Duodenal mucosa (tissue), 2 donors: ENCODE data around the gene DQX1.
A peak's percentile ranks its signal among the peaks of the same experiment; 100 is the strongest.

Source experiments
- H3K27ac ChIP-seq: one replicate; pipeline ENCODE4 v1.7.0; 2013; ENCODE audit warnings: low read depth, low read length
- H3K27me3 ChIP-seq, 2 donors: one replicate each; pipeline ENCODE4 v1.7.0; 2013; ENCODE audit warnings: low read length in 2 of 2, control low read depth in 1 of 2; ENCODE audit not compliant: insufficient read depth in 2 of 2, control insufficient read depth in 1 of 2
- H3K36me3 ChIP-seq, 2 donors: one replicate each; pipeline ENCODE4 v1.7.0; 2013; ENCODE audit warnings: low read length in 2 of 2, control low read depth in 1 of 2; ENCODE audit not compliant: insufficient read depth in 2 of 2, control insufficient read depth in 1 of 2
- H3K4me1 ChIP-seq, 2 donors: one replicate each; pipeline ENCODE4 v1.7.0; 2013; ENCODE audit warnings: low read length in 2 of 2, control low read depth in 1 of 2; ENCODE audit not compliant: insufficient read depth in 2 of 2, control insufficient read depth in 1 of 2
- H3K4me3 ChIP-seq, 2 donors: one replicate each; pipeline ENCODE4 v1.7.0; 2013; ENCODE audit warnings: low read length in 2 of 2, low read depth in 1 of 2
- H3K9ac ChIP-seq, 2 donors: one replicate each; pipeline ENCODE4 v1.7.0; 2013; ENCODE audit warnings: low read length in 2 of 2, low read depth in 1 of 2
- H3K9me3 ChIP-seq, 2 donors: one replicate each; pipeline ENCODE4 v1.7.0; 2013; ENCODE audit warnings: low read length in 2 of 2, control low read depth in 1 of 2; ENCODE audit not compliant: control insufficient read depth in 1 of 2

DQX1 gene

DNA sequence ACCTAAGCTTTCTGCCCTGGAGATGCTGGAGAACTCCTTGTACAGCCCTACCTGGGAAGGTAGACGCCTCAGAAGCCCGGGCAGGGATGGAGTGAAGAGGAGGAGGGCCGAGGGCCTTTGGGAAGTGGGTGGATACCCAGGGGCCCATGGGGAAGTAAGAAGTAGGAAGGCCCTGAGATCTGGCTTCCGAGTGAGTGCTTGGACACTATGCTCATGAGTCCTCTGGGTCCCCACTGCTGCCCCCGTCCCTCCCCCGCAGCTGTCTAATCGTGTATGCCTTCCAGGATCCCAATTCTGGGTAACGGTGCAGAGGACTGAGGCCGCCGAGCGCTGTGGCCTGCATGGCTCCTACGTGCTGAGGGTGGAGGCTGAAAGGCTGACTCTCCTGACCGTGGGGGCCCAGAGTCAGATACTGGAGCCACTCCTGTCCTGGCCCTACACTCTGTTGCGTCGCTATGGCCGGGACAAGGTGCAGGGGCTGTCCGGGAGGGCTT lies 29.6 kb upstream of the DQX1 start:
- H3K27ac ChIP-seq, result no peak overlapping the region
- peak overlapping the region; percentile 77 to 96 for H3K9ac ChIP-seq
- no peaks in the 10 kb centered on the region for H3K27me3 ChIP-seq
- no peaks in the 10 kb centered on the region for H3K9me3 ChIP-seq
- peaks cover 4 to 7% of the 10 kb centered on the region in 2 donors for H3K36me3 ChIP-seq
- H3K4me3 ChIP-seq, result peak overlapping the region; percentile 94 to 97
- H3K4me1 ChIP-seq, result peaks cover 20 to 26% of the 10 kb centered on the region in 2 donors

DNA sequence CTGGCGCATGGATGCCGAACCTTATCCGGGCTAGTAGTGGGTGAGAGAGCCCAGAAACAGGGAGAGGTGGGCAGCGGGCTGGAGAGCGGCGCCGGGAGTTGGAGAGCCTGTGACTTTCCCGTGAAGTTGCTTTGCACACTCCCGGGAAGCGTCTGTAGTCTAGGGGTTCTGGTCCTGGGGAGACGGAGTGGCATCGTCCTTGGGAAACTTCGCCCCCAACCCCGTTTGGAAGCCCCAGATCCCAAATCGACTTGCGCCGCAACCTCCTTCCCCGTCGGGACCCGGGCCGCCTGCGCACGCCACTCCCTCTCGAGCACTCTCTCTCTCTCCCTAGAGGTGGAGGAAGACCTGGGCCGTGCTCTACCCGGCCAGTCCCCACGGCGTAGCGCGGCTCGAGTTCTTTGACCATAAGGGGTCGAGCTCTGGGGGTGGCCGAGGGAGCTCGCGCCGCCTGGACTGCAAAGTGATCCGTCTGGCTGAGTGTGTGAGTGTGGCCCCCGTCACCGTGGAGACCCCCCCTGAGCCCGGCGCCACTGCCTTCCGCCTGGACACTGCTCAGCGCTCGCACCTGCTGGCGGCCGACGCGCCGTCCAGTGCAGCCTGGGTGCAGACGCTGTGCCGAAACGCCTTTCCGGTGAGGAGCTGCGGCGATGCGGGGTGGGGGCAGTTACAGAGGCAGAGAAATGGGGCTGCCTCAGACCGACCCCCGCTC lies 28.9 kb upstream of the DQX1 start:
- peaks cover 0 to 1% of the 10 kb centered on the region in 2 donors for H3K27me3 ChIP-seq
- H3K9me3 ChIP-seq, result no peaks in the 10 kb centered on the region
- peaks cover 20 to 29% of the 10 kb centered on the region in 2 donors for H3K4me1 ChIP-seq
- H3K4me3 ChIP-seq, result peak overlapping the region; percentile 94 to 97
- no peak overlapping the region for H3K27ac ChIP-seq
- peak overlapping the region; percentile 77 to 96 for H3K9ac ChIP-seq
- H3K36me3 ChIP-seq, result peaks cover 4 to 7% of the 10 kb centered on the region in 2 donors

DNA sequence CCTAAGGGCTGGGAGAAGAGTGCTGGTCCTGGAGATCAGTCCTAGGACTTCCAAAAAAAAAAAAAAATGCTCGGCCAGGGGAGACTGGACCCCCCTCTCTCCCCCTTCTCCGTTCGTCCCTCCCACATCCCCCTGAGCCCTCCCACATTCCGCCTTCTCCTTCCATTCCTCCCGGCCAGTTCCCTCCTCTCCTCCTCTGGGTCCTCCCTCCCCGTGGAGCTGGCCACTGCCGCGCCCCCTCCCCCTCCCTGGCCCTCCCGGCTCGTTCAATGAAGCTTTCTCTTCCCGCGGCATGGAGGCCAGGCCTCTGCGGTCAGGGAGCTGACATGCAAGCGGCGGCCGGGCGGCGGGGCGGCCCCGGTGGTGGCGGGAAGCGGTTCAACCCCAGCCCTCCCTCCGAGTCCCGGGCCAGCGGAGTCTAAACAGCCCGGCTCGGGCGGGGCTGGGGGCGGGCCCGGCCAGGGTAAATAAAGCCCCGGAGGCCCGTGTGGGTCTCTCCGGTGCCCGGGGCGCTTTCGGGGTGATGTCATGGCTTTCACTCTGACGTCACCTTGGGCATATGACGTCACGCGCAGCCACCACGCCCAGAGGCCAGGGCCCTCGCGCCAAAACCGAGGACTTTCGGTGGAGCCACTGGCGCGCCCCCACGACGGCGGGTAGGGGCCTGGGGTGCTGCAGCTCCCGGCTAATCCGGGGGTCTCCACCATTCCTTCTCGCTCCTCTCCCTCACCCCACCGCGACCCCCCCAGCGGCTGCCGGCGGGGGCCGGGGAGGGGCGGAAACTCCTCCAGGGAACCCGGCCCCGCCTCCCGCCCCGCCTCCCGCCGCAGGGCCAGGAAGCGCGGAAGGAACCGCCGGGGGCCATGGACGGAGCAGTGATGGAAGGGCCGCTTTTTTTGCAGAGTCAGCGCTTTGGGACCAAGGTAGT lies 28.1 kb upstream of the DQX1 start, which contains the start of the genes DOK1 and LOXL3:
Gene DOK1 (plus strand): TSS at position 829 of the 928 bp plus-strand sequence. CDS start 35 bp downstream, at position 864.
Gene LOXL3 (minus strand): TSS at position 51 of the 928 bp plus-strand sequence. CDS start 1,308 bp downstream, outside the sequence.
- Histone ChIP-seq H3K4me3 (peak within 1 kb of the TSS; percentile 94 to 97), H3K27me3 (peaks cover 4 to 8% of the 10 kb centered on the region in 2 donors), H3K27ac (peak within 1 kb of the TSS; percentile 24), H3K36me3 (peaks cover 4 to 7% of the 10 kb centered on the region in 2 donors), H3K9me3 (no peaks in the 10 kb centered on the region), H3K9ac (peak within 1 kb of the TSS; percentile 77 to 96), H3K4me1 (peaks cover 24 to 36% of the 10 kb centered on the region in 2 donors)

DNA sequence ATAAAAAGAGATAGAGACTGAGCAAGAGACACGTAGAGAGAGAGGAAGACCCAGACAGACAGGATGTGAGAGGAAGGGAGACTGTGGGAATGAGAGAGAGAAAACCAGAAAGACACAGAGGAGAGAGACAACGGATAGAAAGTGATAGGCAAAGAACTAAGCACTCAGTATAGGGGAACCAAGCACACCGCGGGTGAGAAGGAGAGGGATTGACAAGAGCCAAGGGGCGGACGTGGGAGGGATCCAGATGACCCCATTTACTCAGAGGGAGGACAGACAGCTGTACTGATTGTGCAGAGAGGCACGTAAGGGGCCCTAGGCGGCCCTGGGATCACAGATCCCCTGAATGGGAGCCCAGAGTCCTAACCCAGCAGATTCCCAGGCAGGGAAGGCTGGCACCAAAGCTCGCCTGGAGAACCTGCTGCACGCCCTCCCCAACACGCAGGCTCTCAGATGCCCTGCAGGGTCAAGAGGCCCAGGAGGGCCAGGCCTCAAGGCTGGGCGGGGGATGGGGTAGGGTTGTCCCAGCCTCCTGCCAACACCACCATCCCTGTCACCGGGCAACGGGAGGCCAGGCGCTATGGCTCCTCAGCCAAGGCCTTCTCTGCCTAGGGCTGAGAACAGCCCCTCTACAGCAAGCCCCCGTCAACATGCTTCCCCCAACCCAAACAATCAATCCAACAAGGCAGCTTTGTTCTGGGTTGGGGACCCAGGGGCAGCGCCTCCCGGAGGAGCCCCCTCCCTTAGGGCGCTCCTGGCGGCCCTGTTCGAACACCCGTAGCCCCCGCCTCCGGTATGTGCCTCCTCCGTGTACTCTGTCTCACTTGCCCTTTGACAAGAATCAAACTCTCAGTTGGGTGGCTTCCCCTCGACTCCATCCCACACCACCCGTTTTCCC lies 27.1 kb upstream of the DQX1 start:
- peak overlapping the region in 1 of 2 donors; percentile 27 for H3K9ac ChIP-seq
- H3K27me3 ChIP-seq, result peaks cover 4 to 8% of the 10 kb centered on the region in 2 donors
- H3K4me1 ChIP-seq, result peaks cover 19 to 38% of the 10 kb centered on the region in 2 donors
- peaks cover 4 to 7% of the 10 kb centered on the region in 2 donors for H3K36me3 ChIP-seq
- H3K9me3 ChIP-seq, result no peaks in the 10 kb centered on the region
- no peak overlapping the region for H3K27ac ChIP-seq
- peak overlapping the region; percentile 94 to 97 for H3K4me3 ChIP-seq

DNA sequence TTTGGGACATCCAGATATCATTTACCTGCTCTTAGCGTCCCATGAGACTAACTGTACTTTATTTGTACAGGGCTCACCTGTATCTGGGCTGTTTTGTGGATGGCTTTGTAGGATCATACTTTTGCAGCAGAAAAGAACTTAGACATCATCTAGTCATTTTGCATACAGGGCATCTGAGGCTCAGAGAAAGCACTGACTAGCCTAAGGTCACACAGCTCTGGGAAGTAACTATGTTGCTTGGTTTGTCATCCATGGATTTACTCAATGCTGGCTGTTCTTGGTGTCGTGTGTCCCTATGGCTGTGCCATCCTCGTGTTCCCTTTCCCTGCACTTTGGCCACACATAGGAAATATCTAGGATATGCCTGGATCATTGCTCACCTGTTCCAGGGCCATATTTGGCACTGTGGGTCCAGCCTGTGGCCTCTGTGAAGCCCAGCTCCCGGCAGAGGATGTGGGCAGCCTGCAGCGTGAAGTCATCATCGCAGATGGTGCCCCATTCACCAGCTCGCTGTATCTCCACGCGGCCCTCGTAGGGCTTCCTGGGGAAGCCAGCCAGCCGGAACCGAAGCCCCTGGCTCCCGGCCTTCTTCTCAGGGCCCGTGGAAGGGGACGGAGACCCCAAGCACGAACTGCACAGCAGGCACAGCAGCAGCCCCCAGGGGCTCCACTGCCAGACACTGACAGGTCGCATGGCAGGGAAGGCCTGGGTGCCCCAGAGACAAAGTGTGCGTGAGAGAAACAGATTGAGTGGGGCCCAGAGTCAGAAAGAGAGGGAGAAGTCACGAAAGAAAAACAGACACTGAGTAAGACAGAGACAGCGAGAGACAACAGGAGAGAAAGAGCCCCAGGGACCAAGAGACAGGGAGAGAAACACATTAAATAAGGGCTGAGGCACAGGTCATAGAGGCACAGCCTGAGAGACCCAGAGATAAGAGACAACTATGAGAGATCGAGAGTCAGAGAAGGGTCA lies 26.2 kb upstream of the DQX1 start:
- Histone ChIP-seq H3K9ac (no peak overlapping the region), H3K27ac (no peak overlapping the region), H3K9me3 (no peaks in the 10 kb centered on the region), H3K4me3 (no peak overlapping the region), H3K36me3 (peaks cover 4 to 7% of the 10 kb centered on the region in 2 donors), H3K27me3 (peaks cover 4 to 8% of the 10 kb centered on the region in 2 donors), H3K4me1 (peaks cover 17 to 38% of the 10 kb centered on the region in 2 donors)

DNA sequence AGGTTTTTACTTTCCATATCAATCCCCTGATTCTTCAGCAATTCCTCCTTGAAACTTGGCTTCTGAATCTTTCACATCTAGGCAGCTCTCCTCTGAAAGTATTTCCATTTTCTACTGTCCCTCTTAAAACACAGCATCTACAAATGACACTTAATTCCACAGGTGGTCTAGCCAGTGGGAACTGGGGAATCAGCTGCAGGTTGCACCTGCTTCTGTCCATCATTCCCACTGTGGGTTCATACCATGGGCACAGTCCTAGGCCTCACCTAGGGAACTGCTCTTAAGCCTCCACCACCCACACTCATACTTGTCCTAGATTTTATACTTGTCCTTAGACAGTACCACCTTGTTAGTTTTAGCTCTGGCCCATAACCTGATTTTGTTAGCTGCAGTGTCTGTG lies 25.5 kb upstream of the DQX1 start:
- Histone ChIP-seq H3K4me3 (no peak overlapping the region), H3K36me3 (peaks cover under 1 to 3% of the 10 kb centered on the region in 2 donors), H3K9ac (no peak overlapping the region), H3K27ac (no peak overlapping the region), H3K9me3 (no peaks in the 10 kb centered on the region), H3K4me1 (peaks cover 17 to 38% of the 10 kb centered on the region in 2 donors), H3K27me3 (peaks cover 4 to 8% of the 10 kb centered on the region in 2 donors)

DNA sequence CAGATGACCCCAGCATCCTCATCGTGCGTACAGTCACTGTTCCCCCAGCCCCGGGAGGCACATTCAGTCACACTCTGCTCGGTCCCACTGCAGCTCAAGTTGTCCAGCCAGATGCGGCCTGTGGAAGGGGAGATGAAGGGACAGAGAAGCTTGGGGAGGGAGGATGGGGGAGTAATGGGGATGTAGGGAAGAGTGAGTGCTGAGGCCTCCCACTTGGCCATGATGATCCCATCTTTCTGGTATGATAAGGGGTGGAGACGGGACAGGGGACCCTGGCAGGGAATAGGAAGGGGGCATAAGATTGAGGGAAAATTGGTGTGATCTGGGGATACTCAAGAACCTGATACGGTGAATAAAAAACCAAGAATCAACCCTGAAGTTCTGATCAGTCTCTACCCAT lies 24.2 kb upstream of the DQX1 start:
- Histone ChIP-seq H3K4me1 (peaks cover 11 to 25% of the 10 kb centered on the region in 2 donors), H3K9me3 (no peaks in the 10 kb centered on the region), H3K27me3 (peaks cover 4 to 8% of the 10 kb centered on the region in 2 donors), H3K27ac (no peak overlapping the region), H3K9ac (no peak overlapping the region), H3K36me3 (no peaks in the 10 kb centered on the region), H3K4me3 (no peak overlapping the region)

DNA sequence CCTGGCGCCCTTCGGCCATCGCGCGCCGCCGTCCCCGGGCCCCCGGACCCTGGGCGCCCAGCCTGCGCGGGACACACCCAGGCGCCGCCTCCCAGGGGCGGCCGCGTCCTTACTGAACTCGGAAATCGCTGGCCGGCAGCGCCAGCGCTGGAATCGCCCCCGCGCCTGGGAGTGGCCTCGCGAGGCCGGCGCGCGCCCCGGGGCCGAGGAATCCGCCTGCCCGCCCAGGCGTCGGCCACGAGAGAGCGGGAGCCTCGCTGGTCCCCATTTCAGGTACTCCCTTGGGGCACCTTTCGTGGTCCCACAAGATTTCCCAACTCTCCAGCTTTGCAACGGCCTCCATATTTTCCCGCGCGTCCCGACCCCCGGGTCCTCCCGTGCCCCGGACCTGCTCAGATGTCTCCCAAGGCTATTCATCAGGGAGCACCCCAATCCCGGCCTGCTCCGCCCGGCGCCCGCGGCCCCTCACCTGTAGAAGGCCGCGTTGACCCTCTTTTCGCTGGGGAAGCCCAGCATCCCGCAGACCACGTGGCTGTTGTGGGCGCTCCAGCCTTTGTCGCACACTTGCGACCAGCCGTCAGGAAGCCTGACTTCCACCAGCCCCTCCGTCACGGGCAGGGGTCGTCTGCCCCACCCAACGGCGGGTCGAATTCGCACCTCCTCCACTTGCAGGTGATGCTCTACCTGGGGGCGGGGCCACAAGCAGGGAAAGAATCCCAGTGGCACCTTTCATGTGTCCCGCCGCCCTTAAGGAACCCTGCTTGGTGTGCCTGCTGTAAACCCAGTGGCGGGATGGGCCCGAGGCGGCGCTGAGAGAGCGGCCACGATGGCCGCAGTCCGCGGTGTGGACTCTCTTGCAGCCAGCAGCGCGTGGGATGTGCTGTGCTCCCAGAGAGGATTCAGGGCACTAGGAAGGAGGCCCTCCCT lies 23.1 kb upstream of the DQX1 start:
- Histone ChIP-seq H3K36me3 (no peaks in the 10 kb centered on the region), H3K4me1 (peaks cover 11 to 20% of the 10 kb centered on the region in 2 donors), H3K27ac (no peak overlapping the region), H3K9ac (peak overlapping the region; percentile 41 to 67), H3K4me3 (peak overlapping the region; percentile 66 to 71), H3K9me3 (no peaks in the 10 kb centered on the region), H3K27me3 (peaks cover 4 to 8% of the 10 kb centered on the region in 2 donors)
